ENCODE measurements around the gene PKHD1. TPM values are rescaled to one million over a fixed set of nuclear protein-coding genes. Genes with fewer than 3 reads are reported as not detected.

The PKHD1 gene
- total and polyA plus RNA-seq, 2 donors (not counting 1 experiment from before 2014, with no cell fraction given), result not detected

GRCh38 chr6:51738614-51739013 is 348.8 kb downstream of the PKHD1 start:
- intact Hi-C loops (cut with micrococcal nuclease), result no loop called here
- ATAC-seq (ENCODE audit: low read depth) (no peak), DNase-seq (no peak)
- Mint-ChIP-seq H3K4me3 (no peak overlapping the region), H3K27me3 (no peaks in the 10 kb centered on the region), H3K4me1 (no peaks in the 10 kb centered on the region), H3K27ac (no peak overlapping the region), H3K9me3 (ENCODE audit: insufficient read depth) (no peaks in the 10 kb centered on the region)
- no CpG with 5 or more reads among the region's 1 CpG for WGBS (ENCODE audit: insufficient coverage)
- Histone ChIP-seq H3K36me3 (replicated peaks in 1 of 2; ENCODE audit: control extremely low read depth in 1 of 2, control insufficient read depth in 1 of 2, extremely low read depth in 1 of 2, insufficient read depth in 2 of 2, low read length in 1 of 2) (no peaks in the 10 kb centered on the region), H2AFZ (ENCODE audit: insufficient read depth, low read depth, low read length, poor library complexity, severe bottlenecking) (no peak overlapping the region), H3K9me3 (ENCODE audit: control extremely low read depth in 1 of 3, control insufficient read depth in 2 of 3, insufficient read depth in 1 of 3, low read length in 2 of 3) (no peaks in the 10 kb centered on the region), H3K4me2 (replicated peaks; ENCODE audit: low read depth, low read length, poor library complexity, severe bottlenecking) (no peak overlapping the region), H3K27me3 (replicated peaks in 1 of 4; ENCODE audit: control extremely low read depth in 1 of 4, control insufficient read depth in 3 of 4, insufficient read depth in 4 of 4, low read length in 3 of 4) (no peaks in the 10 kb centered on the region), H3K4me3 (ENCODE audit: control extremely low read depth in 1 of 5, extremely low read depth in 1 of 5, insufficient read depth in 1 of 5, low read depth in 2 of 5, low read length in 4 of 5) (no peak overlapping the region), H3K9ac (ENCODE audit: low read length) (no peak overlapping the region), H3K79me2 (ENCODE audit: control insufficient read depth, insufficient read depth, low read length) (no peaks in the 10 kb centered on the region), H4K20me1 (ENCODE audit: control insufficient read depth, insufficient read depth, low read length, poor library complexity, severe bottlenecking) (no peaks in the 10 kb centered on the region), H3K4me1 (ENCODE audit: control insufficient read depth in 2 of 2, insufficient read depth in 2 of 2, low read length in 2 of 2) (no peaks in the 10 kb centered on the region), H3K27ac (ENCODE audit: low read length in 2 of 2) (no peak overlapping the region)
- CTCF ChIA-PET, result no interaction called here
- POLR2A ChIA-PET, result no interaction called here
- no peak for TF ChIP-seq EZH2 (IDR thresholded peaks at IDR 0.05; ENCODE audit: borderline replicate concordance, insufficient read depth, low read depth, low read length, poor library complexity, severe bottlenecking)
- TF ChIP-seq, protein P1, sequence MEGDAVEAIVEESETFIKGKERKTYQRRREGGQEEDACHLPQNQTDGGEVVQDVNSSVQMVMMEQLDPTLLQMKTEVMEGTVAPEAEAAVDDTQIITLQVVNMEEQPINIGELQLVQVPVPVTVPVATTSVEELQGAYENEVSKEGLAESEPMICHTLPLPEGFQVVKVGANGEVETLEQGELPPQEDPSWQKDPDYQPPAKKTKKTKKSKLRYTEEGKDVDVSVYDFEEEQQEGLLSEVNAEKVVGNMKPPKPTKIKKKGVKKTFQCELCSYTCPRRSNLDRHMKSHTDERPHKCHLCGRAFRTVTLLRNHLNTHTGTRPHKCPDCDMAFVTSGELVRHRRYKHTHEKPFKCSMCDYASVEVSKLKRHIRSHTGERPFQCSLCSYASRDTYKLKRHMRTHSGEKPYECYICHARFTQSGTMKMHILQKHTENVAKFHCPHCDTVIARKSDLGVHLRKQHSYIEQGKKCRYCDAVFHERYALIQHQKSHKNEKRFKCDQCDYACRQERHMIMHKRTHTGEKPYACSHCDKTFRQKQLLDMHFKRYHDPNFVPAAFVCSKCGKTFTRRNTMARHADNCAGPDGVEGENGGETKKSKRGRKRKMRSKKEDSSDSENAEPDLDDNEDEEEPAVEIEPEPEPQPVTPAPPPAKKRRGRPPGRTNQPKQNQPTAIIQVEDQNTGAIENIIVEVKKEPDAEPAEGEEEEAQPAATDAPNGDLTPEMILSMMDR (IDR thresholded peaks at IDR 0.05), result no peak

GRCh38 chr6:51737580-51738360 is 349.6 kb downstream of the PKHD1 start:
- no peak overlapping the region for H3K4me2 ChIP-seq (replicated peaks; ENCODE audit: low read depth, low read length, poor library complexity, severe bottlenecking)
- DNase-seq (no peak), ATAC-seq (ENCODE audit: low read depth) (no peak)
- H3K9me3 Mint-ChIP-seq (ENCODE audit: insufficient read depth), result no peaks in the 10 kb centered on the region
- no peak overlapping the region for H3K9ac ChIP-seq (ENCODE audit: low read length)
- H3K4me3 ChIP-seq (ENCODE audit: control extremely low read depth in 1 of 5, extremely low read depth in 1 of 5, insufficient read depth in 1 of 5, low read depth in 2 of 5, low read length in 4 of 5), result no peak overlapping the region
- no peak overlapping the region for H3K27ac ChIP-seq (ENCODE audit: low read length in 2 of 2)
- 90% methylated on average over 3 of the region's 6 CpGs for WGBS (ENCODE audit: insufficient coverage)
- H2AFZ ChIP-seq (ENCODE audit: insufficient read depth, low read depth, low read length, poor library complexity, severe bottlenecking), result no peak overlapping the region
- no peaks in the 10 kb centered on the region for H4K20me1 ChIP-seq (ENCODE audit: control insufficient read depth, insufficient read depth, low read length, poor library complexity, severe bottlenecking)
- H3K4me1 Mint-ChIP-seq, result no peaks in the 10 kb centered on the region
- no peak overlapping the region for H3K4me3 Mint-ChIP-seq
- H3K4me1 ChIP-seq (ENCODE audit: control insufficient read depth in 2 of 2, insufficient read depth in 2 of 2, low read length in 2 of 2), result no peaks in the 10 kb centered on the region
- POLR2A ChIA-PET, result no interaction called here
- H3K9me3 ChIP-seq (ENCODE audit: control extremely low read depth in 1 of 3, control insufficient read depth in 2 of 3, insufficient read depth in 1 of 3, low read length in 2 of 3), result no peaks in the 10 kb centered on the region
- CTCF ChIA-PET, result no interaction called here
- no peaks in the 10 kb centered on the region for H3K79me2 ChIP-seq (ENCODE audit: control insufficient read depth, insufficient read depth, low read length)
- no peaks in the 10 kb centered on the region for H3K27me3 Mint-ChIP-seq
- intact Hi-C loops (cut with micrococcal nuclease), result no loop called here
- H3K27me3 ChIP-seq (replicated peaks in 1 of 4; ENCODE audit: control extremely low read depth in 1 of 4, control insufficient read depth in 3 of 4, insufficient read depth in 4 of 4, low read length in 3 of 4), result no peaks in the 10 kb centered on the region
- no peaks in the 10 kb centered on the region for H3K36me3 ChIP-seq (replicated peaks in 1 of 2; ENCODE audit: control extremely low read depth in 1 of 2, control insufficient read depth in 1 of 2, extremely low read depth in 1 of 2, insufficient read depth in 2 of 2, low read length in 1 of 2)
- H3K27ac Mint-ChIP-seq, result no peak overlapping the region
- TF ChIP-seq, protein P1 (IDR thresholded peaks at IDR 0.05), result no peak
- no peak for TF ChIP-seq EZH2 (IDR thresholded peaks at IDR 0.05; ENCODE audit: borderline replicate concordance, insufficient read depth, low read depth, low read length, poor library complexity, severe bottlenecking)

All from B cell (primary cell).